ENCODE measurements around the gene LOXL3.
"Not testable (repeated sequence)": the region's sequence is repeated elsewhere in the genome, so short reads cannot be mapped to it uniquely, and the experiment has no call there.

The LOXL3 gene

DNA sequence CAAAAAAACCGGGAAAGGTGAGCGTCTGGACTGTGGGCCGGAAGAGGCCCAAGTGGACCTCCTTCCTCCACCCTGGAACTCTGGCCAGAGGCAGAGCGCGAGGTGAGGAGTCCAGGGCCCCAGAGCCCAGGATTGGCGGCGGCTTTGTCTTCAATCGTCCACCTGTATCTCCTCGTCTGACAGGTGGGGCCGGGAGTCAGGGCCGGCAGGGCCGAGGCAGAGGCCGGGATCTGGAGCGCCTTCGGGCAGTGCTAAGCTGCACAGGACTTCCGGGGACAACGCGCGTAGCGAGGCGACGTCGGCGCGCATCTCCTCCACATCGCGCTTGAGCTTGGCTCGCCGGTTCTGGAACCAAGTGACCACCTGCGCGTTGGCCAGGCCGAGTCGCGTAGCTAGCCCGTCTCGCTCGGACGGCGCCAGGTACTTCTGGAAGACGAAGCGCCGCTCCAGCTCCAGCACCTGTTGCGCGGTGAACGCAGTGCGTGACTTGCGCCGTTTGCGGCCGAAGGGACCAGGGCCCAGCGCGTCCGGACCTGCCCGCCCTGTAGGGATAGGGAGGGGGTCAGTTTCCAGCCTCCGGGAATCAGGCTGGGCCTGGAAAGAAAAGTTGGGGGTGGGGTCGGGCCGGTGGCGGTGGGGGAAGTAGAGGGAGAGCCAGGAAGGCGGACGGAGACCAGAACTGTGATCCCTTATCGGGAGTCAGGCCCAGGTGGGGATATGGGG, 55.8 kb downstream of the LOXL3 start:
- Histone ChIP-seq H2AFZ (ENCODE audit: low read length, unreplicated experiment) (no peak overlapping the region), H3K27me3 (ENCODE audit: insufficient read depth, low read length) (no peaks in the 10 kb centered on the region), H3K79me2 (ENCODE audit: control insufficient read depth, insufficient read depth, low read length, unreplicated experiment) (peaks cover 3% of the 10 kb centered on the region), H3K36me3 (ENCODE audit: insufficient read depth, low read length) (no peaks in the 10 kb centered on the region), H3K4me3 (ENCODE audit: low read depth, low read length) (peak overlapping the region; percentile 81), H3K4me1 (ENCODE audit: control insufficient read depth, insufficient read depth, low read length, unreplicated experiment) (peaks cover 23% of the 10 kb centered on the region), H3K27ac (ENCODE audit: low read depth, low read length) (no peak overlapping the region)

- Histone ChIP-seq H3K27ac (ENCODE audit: low read depth, low read length) (no peak overlapping the region), H3K4me1 (ENCODE audit: control insufficient read depth, insufficient read depth, low read length, unreplicated experiment) (peaks cover 22% of the 10 kb centered on the region), H2AFZ (ENCODE audit: low read length, unreplicated experiment) (no peak overlapping the region), H3K27me3 (ENCODE audit: insufficient read depth, low read length) (no peaks in the 10 kb centered on the region), H3K79me2 (ENCODE audit: control insufficient read depth, insufficient read depth, low read length, unreplicated experiment) (peaks cover under 1% of the 10 kb centered on the region), H3K4me3 (ENCODE audit: low read depth, low read length) (no peak overlapping the region), H3K36me3 (ENCODE audit: insufficient read depth, low read length) (peaks cover 4% of the 10 kb centered on the region; the same call in 1 of the 2 replicates)
Measured at GRCh38 chr2:74496997-74497776, 56.6 kb downstream of the LOXL3 start.

GRCh38 chr2:74495440-74495839, 58.3 kb downstream of the LOXL3 start:
- Histone ChIP-seq H3K79me2 (ENCODE audit: control insufficient read depth, insufficient read depth, low read length, unreplicated experiment) (no peaks in the 10 kb centered on the region), H3K27me3 (ENCODE audit: insufficient read depth, low read length) (no peaks in the 10 kb centered on the region), H3K4me1 (ENCODE audit: control insufficient read depth, insufficient read depth, low read length, unreplicated experiment) (peaks cover 17% of the 10 kb centered on the region), H3K4me3 (ENCODE audit: low read depth, low read length) (no peak overlapping the region), H3K36me3 (ENCODE audit: insufficient read depth, low read length) (peaks cover 14% of the 10 kb centered on the region; the same call in 1 of the 2 replicates), H2AFZ (ENCODE audit: low read length, unreplicated experiment) (no peak overlapping the region), H3K27ac (ENCODE audit: low read depth, low read length) (no peak overlapping the region)

GRCh38 chr2:74493546-74493945, 60.2 kb downstream of the LOXL3 start:
- H3K27me3 ChIP-seq (ENCODE audit: insufficient read depth, low read length) = no peaks in the 10 kb centered on the region
- peaks cover 14% of the 10 kb centered on the region; the same call in 1 of the 2 replicates for H3K36me3 ChIP-seq (ENCODE audit: insufficient read depth, low read length)
- no peak overlapping the region for H3K27ac ChIP-seq (ENCODE audit: low read depth, low read length)
- no peak overlapping the region for H2AFZ ChIP-seq (ENCODE audit: low read length, unreplicated experiment)
- no peaks in the 10 kb centered on the region for H3K79me2 ChIP-seq (ENCODE audit: control insufficient read depth, insufficient read depth, low read length, unreplicated experiment)
- H3K4me3 ChIP-seq (ENCODE audit: low read depth, low read length) = no peak overlapping the region
- peaks cover 17% of the 10 kb centered on the region for H3K4me1 ChIP-seq (ENCODE audit: control insufficient read depth, insufficient read depth, low read length, unreplicated experiment)

DNA sequence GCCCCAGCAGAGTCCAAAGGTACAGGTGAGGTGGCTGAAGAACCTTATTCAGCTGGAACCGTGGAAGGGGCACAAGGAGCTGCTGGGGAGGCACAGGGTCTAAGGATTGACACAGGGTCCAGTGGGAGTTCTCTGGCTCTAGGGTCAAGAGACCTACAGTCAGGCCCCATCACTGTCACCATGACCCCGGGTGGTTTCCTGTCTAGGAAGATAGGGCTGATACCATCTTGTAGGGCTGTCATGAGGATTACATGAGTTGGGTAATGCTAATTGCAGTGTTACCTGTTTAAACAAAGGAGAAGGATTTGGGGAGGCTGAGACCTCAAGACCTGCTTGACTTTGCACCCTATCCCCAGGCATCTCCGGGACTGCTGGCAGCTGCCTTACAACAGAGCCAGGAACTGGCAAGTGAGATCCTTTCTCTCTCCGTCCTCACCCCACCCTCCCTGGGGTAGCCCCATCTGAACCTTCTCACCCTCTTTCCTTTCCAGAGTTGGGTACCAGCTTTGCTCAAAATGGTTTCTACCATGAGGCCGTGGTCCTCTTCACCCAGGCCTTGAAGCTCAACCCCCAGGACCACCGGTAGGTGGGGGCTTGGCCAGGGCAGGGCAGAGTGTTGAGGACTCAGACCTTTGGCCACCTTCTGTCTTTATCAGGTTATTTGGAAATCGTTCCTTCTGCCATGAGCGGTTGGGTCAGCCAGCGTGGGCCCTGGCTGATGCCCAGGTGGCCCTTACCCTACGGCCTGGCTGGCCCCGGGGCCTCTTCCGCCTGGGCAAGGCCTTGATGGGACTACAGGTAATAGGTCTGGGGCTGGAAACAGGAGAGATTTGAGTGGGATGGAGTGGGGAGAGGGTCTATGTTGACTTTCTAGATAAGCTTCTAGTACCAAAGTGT, 61.8 kb downstream of the LOXL3 start:
- no peaks in the 10 kb centered on the region for H3K27me3 ChIP-seq (ENCODE audit: insufficient read depth, low read length)
- peaks cover 14% of the 10 kb centered on the region; the same call in 1 of the 2 replicates for H3K36me3 ChIP-seq (ENCODE audit: insufficient read depth, low read length)

DNA sequence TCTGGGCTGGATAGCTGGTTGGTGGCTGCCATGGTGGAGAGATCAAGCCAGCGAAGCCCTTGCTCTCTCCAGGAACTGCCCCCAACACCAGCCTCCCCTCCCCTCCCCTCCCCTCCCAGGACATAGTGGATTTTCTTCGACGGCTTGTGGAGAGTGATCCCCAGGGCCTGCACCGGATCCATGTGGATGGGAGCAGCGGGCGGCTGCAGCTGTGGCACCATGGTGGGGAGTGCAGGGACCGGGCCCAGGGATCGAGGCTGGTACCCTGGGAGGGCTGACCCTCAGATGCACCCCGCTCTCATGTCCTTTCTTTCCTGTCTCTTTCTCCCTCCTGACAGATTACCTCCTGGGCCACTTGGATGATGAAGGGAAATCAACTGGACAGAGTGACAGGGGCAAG, 63.8 kb downstream of the LOXL3 start:
- peaks cover 10% of the 10 kb centered on the region for H3K4me1 ChIP-seq (ENCODE audit: control insufficient read depth, insufficient read depth, low read length, unreplicated experiment)
- no peak overlapping the region for H2AFZ ChIP-seq (ENCODE audit: low read length, unreplicated experiment)
- H3K27me3 ChIP-seq (ENCODE audit: insufficient read depth, low read length) = no peaks in the 10 kb centered on the region
- no peak overlapping the region for H3K27ac ChIP-seq (ENCODE audit: low read depth, low read length)
- no peaks in the 10 kb centered on the region for H3K79me2 ChIP-seq (ENCODE audit: control insufficient read depth, insufficient read depth, low read length, unreplicated experiment)
- peaks cover 14% of the 10 kb centered on the region; the same call in 1 of the 2 replicates for H3K36me3 ChIP-seq (ENCODE audit: insufficient read depth, low read length)
- no peak overlapping the region for H3K4me3 ChIP-seq (ENCODE audit: low read depth, low read length)

More for the DNA sequence above, 61.8 kb downstream of the LOXL3 start:
- no peak overlapping the region for H3K4me3 ChIP-seq (ENCODE audit: low read depth, low read length)
- no peak overlapping the region for H2AFZ ChIP-seq (ENCODE audit: low read length, unreplicated experiment)
- no peak overlapping the region for H3K27ac ChIP-seq (ENCODE audit: low read depth, low read length)
- no peaks in the 10 kb centered on the region for H3K79me2 ChIP-seq (ENCODE audit: control insufficient read depth, insufficient read depth, low read length, unreplicated experiment)
- peaks cover 10% of the 10 kb centered on the region for H3K4me1 ChIP-seq (ENCODE audit: control insufficient read depth, insufficient read depth, low read length, unreplicated experiment)

DNA sequence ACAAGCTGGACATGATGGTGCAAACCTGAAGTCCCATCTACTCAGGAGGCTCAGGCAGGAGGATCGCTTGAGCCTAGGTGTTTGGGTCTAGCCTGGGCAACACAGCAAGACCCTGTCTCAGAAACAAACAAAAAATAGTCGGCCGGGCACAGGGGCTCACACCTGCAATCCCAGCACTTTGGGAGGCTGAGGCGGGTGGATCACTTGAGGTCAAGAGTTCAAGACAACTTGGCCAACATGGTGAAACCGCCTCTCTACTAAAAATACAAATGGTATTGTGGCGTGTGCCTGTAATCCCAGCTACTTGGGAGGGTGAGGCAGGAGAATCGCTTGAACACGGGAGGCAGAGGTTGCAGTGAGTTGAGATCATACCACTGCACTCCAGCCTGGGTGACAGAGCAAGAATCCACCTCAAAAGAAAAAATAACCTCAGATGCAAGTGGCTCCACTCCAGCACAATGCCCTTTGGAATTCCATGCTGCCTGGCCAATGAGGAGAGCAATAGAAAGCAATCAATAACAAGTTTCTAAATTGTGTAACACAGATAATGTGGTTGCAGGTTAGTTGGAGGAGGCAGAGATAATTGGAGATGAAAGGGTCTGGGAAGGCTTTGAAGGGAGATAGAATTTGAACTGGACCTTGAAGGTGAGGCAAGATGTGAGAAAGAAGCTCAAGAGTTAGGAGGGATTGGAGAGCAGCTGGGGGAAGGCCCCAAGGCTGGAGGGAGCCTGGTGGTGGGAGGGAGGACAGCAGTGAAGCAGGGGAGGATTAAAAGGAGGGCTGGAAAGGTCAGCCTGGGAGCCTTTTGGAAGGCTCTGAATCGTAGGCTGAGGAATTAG, 64.9 kb downstream of the LOXL3 start:
- Histone ChIP-seq H3K27ac (ENCODE audit: low read depth, low read length) (no peak overlapping the region), H3K27me3 (ENCODE audit: insufficient read depth, low read length) (no peaks in the 10 kb centered on the region), H3K79me2 (ENCODE audit: control insufficient read depth, insufficient read depth, low read length, unreplicated experiment) (peaks cover 6% of the 10 kb centered on the region), H3K4me1 (ENCODE audit: control insufficient read depth, insufficient read depth, low read length, unreplicated experiment) (peaks cover 11% of the 10 kb centered on the region), H2AFZ (ENCODE audit: low read length, unreplicated experiment) (no peak overlapping the region), H3K4me3 (ENCODE audit: low read depth, low read length) (no peak overlapping the region), H3K36me3 (ENCODE audit: insufficient read depth, low read length) (peaks cover 14% of the 10 kb centered on the region; the same call in 1 of the 2 replicates)

GRCh38 chr2:74486141-74486540, 67.6 kb downstream of the LOXL3 start:
- no peak overlapping the region for H3K27ac ChIP-seq (ENCODE audit: low read depth, low read length)
- no peak overlapping the region for H2AFZ ChIP-seq (ENCODE audit: low read length, unreplicated experiment)
- H3K4me3 ChIP-seq (ENCODE audit: low read depth, low read length) = no peak overlapping the region
- no peaks in the 10 kb centered on the region for H3K36me3 ChIP-seq (ENCODE audit: insufficient read depth, low read length)
- H3K79me2 ChIP-seq (ENCODE audit: control insufficient read depth, insufficient read depth, low read length, unreplicated experiment) = peaks cover 25% of the 10 kb centered on the region
- H3K4me1 ChIP-seq (ENCODE audit: control insufficient read depth, insufficient read depth, low read length, unreplicated experiment) = peaks cover 5% of the 10 kb centered on the region
- H3K27me3 ChIP-seq (ENCODE audit: insufficient read depth, low read length) = no peaks in the 10 kb centered on the region

- H3K27me3 ChIP-seq (ENCODE audit: insufficient read depth, low read length); H3K27ac ChIP-seq (ENCODE audit: low read depth, low read length): not testable (repeated sequence)
Measured at GRCh38 chr2:74483675-74484164, 70.0 kb downstream of the LOXL3 start.

More at GRCh38 chr2:74483675-74484164, 70.0 kb downstream of the LOXL3 start:
- peak overlapping the region; percentile 94 for H3K4me3 ChIP-seq (ENCODE audit: low read depth, low read length)
- H3K79me2 ChIP-seq (ENCODE audit: control insufficient read depth, insufficient read depth, low read length, unreplicated experiment) = peaks cover 34% of the 10 kb centered on the region
- not testable (repeated sequence) for H3K36me3 ChIP-seq (ENCODE audit: insufficient read depth, low read length); H2AFZ ChIP-seq (ENCODE audit: low read length, unreplicated experiment)
- H3K4me1 ChIP-seq (ENCODE audit: control insufficient read depth, insufficient read depth, low read length, unreplicated experiment) = peaks cover 13% of the 10 kb centered on the region

Data from ACC112 (cell line).